Mononuclear cell (primary cell): ENCODE measurements around the gene ANKRD31. TPM values are rescaled to one million over a fixed set of nuclear protein-coding genes. Genes with fewer than 3 reads are reported as not detected.

Experiments
- H3K27me3 ChIP-seq: 2 replicates; pipeline ENCODE4 v1.6.0; 2011; ENCODE audit warnings: low read length, control low read depth; ENCODE audit not compliant: insufficient read depth
- H3K4me1 ChIP-seq: 2 replicates; pipeline ENCODE4 v1.5.1; 2011; ENCODE audit warnings: mild to moderate bottlenecking, low read length, control low read depth; ENCODE audit not compliant: insufficient read depth
- H3K4me3 ChIP-seq: 2 replicates; pipeline ENCODE4 v1.5.1; 2011; ENCODE audit warnings: mild to moderate bottlenecking, low read length, moderate library complexity
- H3K9me3 ChIP-seq: 2 replicates; pipeline ENCODE4 v1.5.1; 2011; ENCODE audit warnings: low read depth, mild to moderate bottlenecking, control low read depth, low read length
- total RNA-seq: library from RNA; depleted of rRNA; stranded (reverse); fragments of >200 nt; gene quantifications from one replicate; pipeline ENCODE4 v1.2.3, GENCODE V29; 2012

Gene ANKRD31
- total RNA-seq, 1 donor, result 0.63 TPM

DNA sequence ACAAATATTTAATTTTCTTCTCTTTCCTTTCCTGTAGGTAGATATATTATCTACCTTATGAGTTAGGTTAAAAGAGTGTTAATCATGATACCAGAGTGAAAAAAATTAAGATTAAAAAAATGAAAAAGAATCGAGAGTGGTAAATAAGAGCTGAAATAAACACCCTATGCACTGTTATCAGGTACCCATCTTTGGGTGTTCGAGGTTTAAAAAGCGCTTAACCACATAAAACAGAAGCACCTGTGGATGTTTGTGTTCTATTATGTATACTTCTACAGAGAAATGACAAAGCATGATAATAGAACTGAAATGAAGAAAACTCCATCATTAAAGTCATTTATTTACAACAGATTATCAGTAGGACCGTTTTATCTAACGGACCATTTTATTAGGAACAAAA is 158.7 kb downstream of the ANKRD31 start:
- no peaks in the 10 kb centered on the region for H3K9me3 ChIP-seq
- H3K4me1 ChIP-seq, result no peaks in the 10 kb centered on the region
- no peaks in the 10 kb centered on the region for H3K27me3 ChIP-seq
- no peak overlapping the region for H3K4me3 ChIP-seq

DNA sequence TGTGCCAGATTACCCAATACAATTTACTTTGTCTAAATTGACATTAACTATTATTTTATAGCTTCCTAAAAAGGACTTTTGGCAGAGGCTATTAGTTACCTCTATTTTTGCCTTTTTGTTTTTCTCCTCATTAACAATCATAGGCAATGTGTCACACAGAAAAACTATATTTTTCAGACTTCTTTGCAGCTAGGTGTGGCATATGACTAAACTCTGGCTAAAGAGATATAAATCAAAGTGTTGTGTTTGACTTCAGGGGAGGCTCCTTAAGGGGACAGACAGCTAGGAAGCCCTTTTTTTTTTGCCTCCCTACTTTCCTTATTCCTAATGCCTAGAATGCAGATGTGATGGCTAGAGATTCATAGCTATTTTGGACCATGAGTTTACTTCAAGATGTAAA is 164.6 kb downstream of the ANKRD31 start:
- Histone ChIP-seq H3K4me3 (no peak overlapping the region), H3K9me3 (no peaks in the 10 kb centered on the region), H3K27me3 (no peaks in the 10 kb centered on the region), H3K4me1 (no peaks in the 10 kb centered on the region)

DNA sequence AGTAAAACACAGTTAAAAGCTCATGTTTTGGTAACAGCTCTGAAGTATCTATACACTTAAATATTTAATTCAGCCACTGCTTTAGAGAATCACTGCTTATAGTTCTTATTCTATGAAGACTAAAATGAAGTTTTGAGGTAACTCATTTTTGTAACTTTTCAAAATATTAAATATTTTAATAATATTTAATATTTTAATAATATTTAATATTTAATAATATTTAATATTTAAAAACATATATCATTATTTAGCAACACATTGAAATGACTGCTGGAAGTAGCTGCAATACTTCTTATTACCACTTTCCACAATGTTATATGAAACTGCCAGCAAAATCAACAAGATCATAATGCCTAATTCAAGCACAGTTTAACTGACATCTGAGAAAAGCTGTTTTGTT is 165.6 kb downstream of the ANKRD31 start:
- H3K27me3 ChIP-seq, result no peaks in the 10 kb centered on the region
- no peaks in the 10 kb centered on the region for H3K9me3 ChIP-seq
- H3K4me1 ChIP-seq, result no peaks in the 10 kb centered on the region
- H3K4me3 ChIP-seq, result no peak overlapping the region

DNA sequence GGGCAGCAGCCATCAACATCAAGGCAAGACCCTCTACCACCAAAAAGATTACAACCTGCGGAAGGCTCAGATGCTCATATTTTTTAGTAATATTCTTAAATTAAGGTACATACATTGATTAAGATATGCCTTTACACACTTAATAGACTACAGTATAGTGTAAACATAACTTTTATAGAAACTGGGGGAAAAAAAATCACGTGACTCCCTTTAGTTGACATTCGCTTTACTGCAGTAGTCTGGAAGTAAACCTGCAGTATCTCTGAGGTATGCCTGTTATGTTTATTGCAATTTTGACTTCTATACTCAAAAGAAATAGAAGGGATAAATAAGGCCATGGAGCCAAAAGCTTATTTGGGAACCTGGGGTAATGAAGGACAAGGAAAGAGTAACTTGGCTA is 169.2 kb downstream of the ANKRD31 start:
- Histone ChIP-seq H3K27me3 (no peaks in the 10 kb centered on the region), H3K4me1 (no peaks in the 10 kb centered on the region), H3K4me3 (no peak overlapping the region), H3K9me3 (no peaks in the 10 kb centered on the region)

DNA sequence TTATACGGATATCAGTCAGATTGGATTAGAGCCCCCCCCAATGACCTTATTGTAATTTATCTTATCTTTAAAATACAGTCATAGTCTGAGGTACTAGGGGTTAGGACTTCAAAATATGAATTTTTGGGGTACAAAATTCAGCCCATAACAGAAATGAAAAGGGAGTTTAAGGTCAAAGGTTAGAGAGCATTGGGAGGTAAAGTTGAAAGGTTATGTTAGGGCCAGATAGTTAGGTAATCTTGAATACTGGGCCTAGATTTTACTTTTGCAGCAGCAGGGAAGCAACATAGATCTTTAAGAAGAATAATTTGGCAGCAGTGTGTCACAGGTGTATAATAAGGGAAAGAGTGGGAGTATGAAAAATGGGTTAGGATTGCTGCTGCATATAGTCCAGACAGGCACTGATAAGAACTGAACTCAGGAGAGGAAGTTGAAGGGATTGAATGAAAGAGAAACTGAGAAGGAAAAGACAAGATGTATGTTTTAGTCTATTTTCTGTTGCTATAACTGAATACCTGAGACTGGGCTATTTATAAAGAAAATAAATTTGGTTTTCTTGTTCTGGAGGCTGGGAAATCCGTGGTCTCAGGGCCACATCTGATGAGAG is 173.7 kb downstream of the ANKRD31 start:
- Histone ChIP-seq H3K4me3 (no peak overlapping the region), H3K9me3 (no peaks in the 10 kb centered on the region), H3K4me1 (peaks cover 23% of the 10 kb centered on the region), H3K27me3 (no peaks in the 10 kb centered on the region)

DNA sequence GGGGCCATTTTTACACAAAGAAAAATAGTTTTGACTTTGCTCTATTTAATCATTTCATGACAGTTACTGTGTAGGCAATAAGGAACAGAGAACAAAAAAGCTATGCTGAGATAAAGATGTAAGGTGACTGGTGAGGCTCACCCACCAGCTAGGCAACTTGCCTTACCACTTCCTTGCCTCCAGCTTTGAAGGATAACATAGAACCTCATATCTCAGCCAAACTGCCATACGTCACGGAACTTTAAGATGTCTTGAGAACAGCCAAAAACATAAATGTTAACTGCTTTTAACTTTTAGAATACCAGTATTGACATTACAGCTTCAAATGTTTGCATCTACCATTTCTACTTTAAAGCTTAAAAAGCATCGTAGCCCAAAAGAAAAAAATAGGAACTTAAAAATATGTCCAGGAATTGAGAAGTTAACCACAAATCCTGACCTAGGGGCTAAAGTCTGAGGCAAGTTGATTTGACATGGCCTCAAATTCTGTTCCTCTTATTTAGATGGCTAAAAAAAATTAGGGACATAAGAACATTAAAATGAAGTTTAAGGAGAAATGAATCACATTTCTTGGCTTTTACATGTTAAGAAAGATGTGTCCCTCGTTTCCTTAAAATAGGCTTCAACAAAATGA is 176.6 kb downstream of the ANKRD31 start:
- Histone ChIP-seq H3K27me3 (peaks cover 12% of the 10 kb centered on the region), H3K4me3 (no peak overlapping the region), H3K9me3 (no peaks in the 10 kb centered on the region), H3K4me1 (peaks cover 34% of the 10 kb centered on the region)

DNA sequence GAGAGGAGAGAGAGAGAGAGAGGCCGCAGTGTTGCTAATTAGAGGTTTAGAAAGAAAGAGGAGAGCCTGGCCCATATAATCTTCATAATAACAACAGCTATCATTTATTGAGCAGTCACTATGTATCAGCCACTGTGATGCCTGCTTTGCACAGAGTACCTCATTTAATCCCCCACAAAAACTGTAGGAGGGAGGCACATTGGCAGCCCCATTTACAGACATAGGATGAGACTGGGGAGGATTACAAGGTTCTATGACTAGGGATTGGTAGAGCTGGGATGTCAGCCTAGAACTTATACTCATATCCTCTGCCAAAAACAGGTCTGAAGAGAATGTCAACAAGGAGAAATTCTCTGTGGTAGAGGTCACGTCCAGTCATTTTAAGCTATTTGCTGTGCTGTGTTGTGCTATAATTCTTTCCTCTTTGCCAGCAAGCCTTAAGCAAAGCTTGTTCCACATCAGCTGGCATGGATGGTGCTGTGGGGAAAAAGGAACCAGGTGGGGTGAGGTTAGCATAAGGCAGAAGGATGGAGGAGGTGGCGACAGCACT is 177.6 kb downstream of the ANKRD31 start:
- Histone ChIP-seq H3K27me3 (peaks cover 21% of the 10 kb centered on the region), H3K4me3 (no peak overlapping the region), H3K4me1 (peaks cover 41% of the 10 kb centered on the region), H3K9me3 (no peaks in the 10 kb centered on the region)

DNA sequence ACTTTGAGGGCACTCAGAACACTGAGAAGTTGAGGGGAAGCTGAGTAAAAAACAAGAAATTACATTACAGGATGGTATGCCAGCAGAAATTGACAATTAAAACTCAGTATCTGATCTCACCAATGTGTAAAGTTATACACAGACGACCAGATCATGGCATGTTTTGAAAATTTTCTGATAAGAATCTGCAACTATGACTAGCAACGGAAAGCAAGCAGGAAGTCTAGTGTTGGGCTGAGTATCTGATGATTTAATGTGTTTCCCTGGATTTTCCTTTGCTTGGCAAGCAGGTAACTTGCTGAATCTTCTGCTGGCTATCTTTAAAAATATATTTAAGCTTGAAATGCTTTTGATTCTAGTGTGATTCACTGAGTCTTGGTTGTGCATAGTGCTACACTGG is 179.1 kb downstream of the ANKRD31 start:
- peaks cover 47% of the 10 kb centered on the region for H3K4me1 ChIP-seq

DNA sequence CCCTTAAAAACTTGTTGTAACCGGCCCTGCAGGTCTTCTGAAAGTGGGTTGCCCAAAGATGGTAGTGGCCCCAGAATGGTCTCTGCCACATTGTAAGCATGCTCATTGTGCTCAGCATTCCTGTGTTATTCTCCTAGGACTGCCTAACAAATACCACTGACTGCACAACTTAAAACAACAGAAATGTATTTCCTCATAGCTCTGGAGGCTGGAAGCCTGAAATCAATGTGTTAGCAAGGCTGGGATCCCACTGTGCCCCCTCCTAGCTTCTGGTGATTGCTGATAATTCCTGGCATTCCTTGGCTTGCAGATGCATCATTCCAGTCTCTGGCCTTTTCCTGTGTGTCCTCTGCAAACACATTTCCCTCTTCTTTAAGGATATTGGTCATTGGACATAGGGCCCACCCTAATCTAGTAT is 180.9 kb downstream of the ANKRD31 start:
- Histone ChIP-seq H3K4me1 (peaks cover 51% of the 10 kb centered on the region), H3K4me3 (no peak overlapping the region), H3K9me3 (no peaks in the 10 kb centered on the region), H3K27me3 (peaks cover 47% of the 10 kb centered on the region)

More for the DNA sequence above, 179.1 kb downstream of the ANKRD31 start:
- no peak overlapping the region for H3K4me3 ChIP-seq
- H3K27me3 ChIP-seq, result peaks cover 29% of the 10 kb centered on the region
- no peaks in the 10 kb centered on the region for H3K9me3 ChIP-seq

DNA sequence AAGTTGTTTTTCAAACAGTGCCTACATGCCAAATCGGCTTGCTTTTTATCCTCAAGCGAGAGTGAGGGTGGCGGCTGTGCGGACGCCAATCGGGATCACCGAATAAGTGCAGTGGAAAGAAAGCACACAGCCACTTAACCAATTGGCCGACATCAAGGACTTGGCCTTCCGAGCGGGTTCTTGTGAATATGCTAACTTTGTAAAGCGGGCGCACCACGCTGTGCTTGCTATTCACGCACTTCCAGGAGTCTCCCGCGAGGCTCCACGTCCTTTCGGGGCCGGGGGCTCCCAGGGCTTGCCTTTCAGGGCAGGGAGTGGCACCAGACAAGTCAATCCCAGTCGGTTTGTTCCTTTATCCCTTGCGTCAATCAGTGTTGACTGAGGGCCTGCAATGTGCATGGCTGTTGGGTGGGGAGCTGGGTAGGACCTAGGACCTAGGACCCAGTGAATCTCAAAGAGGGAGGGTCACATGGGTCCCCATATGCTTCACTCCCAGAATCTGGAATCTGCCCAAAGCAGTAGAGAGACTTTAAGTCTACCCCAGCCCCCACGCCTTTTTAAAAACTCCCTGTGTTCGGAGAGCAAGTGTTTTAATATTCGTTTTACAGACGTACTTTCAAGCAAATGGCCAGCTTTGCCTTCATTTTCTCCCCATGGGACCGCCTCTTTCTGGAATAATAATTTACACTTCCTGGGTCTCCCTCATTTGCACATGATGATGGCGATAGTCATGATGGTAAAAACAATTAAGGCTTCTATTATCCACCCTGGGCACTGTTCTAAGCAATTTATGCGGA is 182.3 kb downstream of the ANKRD31 start:
- Histone ChIP-seq H3K4me1 (peaks cover 38% of the 10 kb centered on the region), H3K27me3 (peaks cover 47% of the 10 kb centered on the region), H3K9me3 (no peaks in the 10 kb centered on the region), H3K4me3 (peak overlapping the region; percentile 59)

DNA sequence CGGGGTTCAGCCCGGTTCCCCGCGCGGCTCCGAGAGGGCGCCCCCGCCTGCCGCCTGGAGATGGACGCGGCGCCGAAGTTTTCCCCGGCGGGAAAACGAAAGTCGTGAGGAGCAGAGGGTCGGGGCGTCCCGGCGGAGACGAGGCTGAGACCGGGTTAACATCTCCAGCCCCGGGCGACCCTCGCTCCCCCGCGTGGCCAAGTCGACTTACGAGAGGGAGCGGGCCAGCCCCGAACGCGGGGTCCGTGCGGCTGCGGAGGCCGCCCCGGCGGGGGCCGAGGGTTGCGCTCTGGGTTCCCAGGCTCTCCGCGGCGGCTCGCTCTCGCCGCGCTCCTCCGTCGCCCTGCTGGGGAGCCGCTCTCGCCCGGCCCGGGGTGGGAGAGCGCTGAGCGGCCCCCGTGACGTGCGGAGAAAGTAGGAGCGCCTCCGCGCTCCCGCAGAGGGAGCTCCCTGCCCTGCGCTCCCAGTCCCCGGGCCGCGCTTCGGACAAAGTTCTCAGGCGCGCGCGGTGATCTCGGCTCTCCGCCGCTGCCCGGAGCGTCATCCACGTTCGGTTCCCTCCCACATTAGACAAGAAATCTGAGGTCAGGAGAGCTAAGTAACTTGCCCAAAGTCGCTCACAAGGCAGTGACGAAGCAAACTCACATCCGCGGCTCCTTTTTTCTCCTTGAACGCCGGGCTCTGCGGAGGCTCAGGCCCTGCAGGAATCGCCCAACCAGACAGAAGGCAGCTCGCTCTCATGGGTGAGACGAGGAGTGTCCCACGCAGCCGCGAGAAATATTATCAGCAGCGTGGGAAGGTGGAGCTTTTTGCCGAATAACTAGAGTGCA is 183.2 kb downstream of the ANKRD31 start:
- Histone ChIP-seq H3K27me3 (peaks cover 47% of the 10 kb centered on the region), H3K9me3 (no peaks in the 10 kb centered on the region), H3K4me1 (peaks cover 34% of the 10 kb centered on the region), H3K4me3 (peak overlapping the region; percentile 59)

DNA sequence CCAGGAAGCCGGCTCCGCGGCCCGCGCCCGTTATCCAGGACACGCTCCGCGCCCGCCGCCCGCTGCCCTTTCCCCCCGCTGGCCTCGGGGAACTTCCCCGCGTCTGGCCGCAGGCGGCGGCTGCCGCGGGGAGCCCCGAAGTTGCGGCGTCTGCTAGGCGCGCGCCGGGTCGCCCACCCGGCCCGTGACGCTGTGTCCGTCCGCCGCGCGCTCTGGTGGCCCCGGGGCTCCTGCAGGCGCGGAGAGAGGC is 183.7 kb downstream of the ANKRD31 start:
- Histone ChIP-seq H3K27me3 (peaks cover 47% of the 10 kb centered on the region), H3K4me3 (peak overlapping the region; percentile 59), H3K9me3 (no peaks in the 10 kb centered on the region), H3K4me1 (peaks cover 36% of the 10 kb centered on the region)

DNA sequence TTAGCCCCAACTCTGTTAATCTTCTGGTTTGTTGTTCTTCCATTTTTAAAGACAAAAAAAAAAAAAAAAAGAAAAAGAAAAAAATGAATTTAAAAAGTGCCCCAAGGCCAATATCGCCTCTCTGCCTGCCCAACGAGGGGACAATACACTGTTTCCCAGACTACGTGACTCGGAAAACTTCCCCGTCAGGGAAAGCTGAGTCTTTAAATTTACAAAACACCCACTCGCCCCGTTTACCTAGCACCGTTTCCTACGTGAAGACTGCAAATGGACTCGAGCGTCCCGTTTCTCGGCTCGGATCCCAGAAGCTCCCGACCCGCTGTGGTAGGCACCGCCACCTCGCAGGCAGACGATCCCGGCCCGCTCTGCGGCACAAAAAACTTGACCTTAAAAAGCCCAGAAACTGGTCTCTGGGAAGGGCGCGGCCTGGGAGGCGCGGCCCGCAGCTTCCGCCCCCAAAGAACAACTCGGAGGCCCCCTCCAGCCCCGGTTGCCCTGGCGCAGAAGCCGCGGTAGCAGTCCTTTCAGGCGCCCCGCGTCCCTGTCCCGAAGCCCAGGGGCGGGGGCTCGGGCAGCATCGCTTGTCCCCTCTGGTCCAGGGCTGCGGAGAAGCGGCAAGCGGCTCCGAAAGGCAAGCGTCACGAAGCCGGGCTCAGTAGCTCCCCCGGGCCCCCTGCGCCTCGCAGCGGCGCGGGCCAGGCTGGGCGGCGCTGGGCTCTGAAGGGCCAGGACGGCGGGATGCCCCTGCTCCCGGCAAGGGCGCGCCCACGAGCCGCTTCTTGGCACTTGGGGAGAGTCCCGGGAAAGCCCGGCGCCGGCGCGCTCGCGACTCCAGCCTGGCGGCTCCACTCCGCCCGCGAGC is 184.3 kb downstream of the ANKRD31 start, which contains the start of gene GCNT4:
Gene GCNT4, minus strand, starts transcription at position 367 of the 862 bp plus-strand sequence. CDS start 22,521 bp downstream, outside the sequence.
- Histone ChIP-seq H3K4me3 (peak within 1 kb of the TSS; percentile 59), H3K27me3 (peaks cover 47% of the 10 kb centered on the region), H3K4me1 (peaks cover 36% of the 10 kb centered on the region), H3K9me3 (no peaks in the 10 kb centered on the region)

DNA sequence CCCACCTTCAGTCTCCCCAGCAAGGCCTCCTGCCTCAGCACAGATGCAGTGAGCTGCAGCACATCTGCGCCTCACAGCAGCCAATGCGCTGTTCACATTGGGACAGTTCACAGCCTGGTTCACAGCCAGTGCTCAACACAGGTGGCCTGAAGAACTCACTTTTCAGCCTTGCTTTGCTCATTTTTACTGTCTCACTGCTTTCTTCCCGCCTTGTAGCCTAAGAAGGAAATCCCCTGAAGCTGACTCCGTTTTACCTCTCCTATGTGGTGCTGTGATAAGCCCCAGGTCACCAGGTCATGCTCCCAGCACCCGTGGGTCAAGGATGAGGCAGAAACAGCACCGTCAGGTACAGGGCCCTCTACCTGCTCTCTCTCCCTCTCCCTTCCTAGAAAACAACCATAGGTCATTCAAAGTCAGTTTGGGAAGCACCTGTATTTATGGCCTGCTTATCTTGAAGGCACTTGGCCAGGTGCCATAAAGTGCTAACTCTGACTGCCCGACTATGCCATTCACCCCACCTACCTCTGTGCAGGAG is 185.4 kb downstream of the ANKRD31 start:
- peak overlapping the region; percentile 59 for H3K4me3 ChIP-seq
- peaks cover 44% of the 10 kb centered on the region for H3K27me3 ChIP-seq
- H3K9me3 ChIP-seq, result no peaks in the 10 kb centered on the region
- H3K4me1 ChIP-seq, result peaks cover 26% of the 10 kb centered on the region
